Neural progenitor cell (in vitro differentiated cells): ENCODE results near the gene SMG6.

ENCODE experiments used
- EZH2 ChIP-seq: fragments of 200-600 bp; sonication (generic); IDR thresholded peaks from 2 replicates; pipeline ENCODE4 v1.6.1; 2017; ENCODE audit warnings: antibody characterized with exemption, mild to moderate bottlenecking, moderate library complexity
- EZH2phosphoT487 ChIP-seq: fragments of 200-600 bp; sonication (generic); IDR thresholded peaks from 2 replicates; pipeline ENCODE4 v1.6.1; 2017; ENCODE audit warnings: antibody characterized with exemption
- TF ChIP-seq, protein P1 (sequence below): fragments of 200-600 bp; sonication (generic); IDR thresholded peaks from 2 replicates; pipeline ENCODE4 v1.5.1; 2017; ENCODE audit warnings: antibody characterized with exemption, mild to moderate bottlenecking

GRCh38 chr17:2028234-2028614 is 275.4 kb downstream of the SMG6 start:
- TF ChIP-seq, protein P1, sequence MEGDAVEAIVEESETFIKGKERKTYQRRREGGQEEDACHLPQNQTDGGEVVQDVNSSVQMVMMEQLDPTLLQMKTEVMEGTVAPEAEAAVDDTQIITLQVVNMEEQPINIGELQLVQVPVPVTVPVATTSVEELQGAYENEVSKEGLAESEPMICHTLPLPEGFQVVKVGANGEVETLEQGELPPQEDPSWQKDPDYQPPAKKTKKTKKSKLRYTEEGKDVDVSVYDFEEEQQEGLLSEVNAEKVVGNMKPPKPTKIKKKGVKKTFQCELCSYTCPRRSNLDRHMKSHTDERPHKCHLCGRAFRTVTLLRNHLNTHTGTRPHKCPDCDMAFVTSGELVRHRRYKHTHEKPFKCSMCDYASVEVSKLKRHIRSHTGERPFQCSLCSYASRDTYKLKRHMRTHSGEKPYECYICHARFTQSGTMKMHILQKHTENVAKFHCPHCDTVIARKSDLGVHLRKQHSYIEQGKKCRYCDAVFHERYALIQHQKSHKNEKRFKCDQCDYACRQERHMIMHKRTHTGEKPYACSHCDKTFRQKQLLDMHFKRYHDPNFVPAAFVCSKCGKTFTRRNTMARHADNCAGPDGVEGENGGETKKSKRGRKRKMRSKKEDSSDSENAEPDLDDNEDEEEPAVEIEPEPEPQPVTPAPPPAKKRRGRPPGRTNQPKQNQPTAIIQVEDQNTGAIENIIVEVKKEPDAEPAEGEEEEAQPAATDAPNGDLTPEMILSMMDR = no peak
- TF ChIP-seq EZH2phosphoT487 = no peak
- no peak for TF ChIP-seq EZH2
